Naive thymus-derived CD4-positive, alpha-beta T cell (primary cell): ENCODE data around the gene LMBR1. TPM values are rescaled to one million over a fixed set of nuclear protein-coding genes. Genes with fewer than 3 reads are reported as not detected.

ENCODE experiments used
- ATAC-seq: fragments of 150-1000 bp; cut with Tn5 transposase; 2 replicates; pipeline ENCODE4 v1.10.0; 2021; ENCODE audit warnings: mild to moderate bottlenecking, moderate library complexity
- CTCF ChIA-PET: fragments of 350-600 bp; sonication (Branson Sonifier 250); formaldehyde crosslinking; loops from one replicate; lab custom pipeline; 2021; ENCODE audit warnings: antibody characterized with exemption; lab: Charles Lee
- POLR2A ChIA-PET: fragments of 350-600 bp; sonication (Branson Sonifier 250); formaldehyde crosslinking; loops from one replicate; lab custom pipeline; 2021; ENCODE audit warnings: antibody characterized with exemption, inconsistent platforms; lab: Charles Lee
- DNase-seq, 9 donors: peaks; one replicate each; pipeline versions ENCODE4 v3.0.0 to v3.0.0-alpha.2; 2020 to 2022; ENCODE audit warnings: mixed read lengths in 1 of 9
- H3K27ac ChIP-seq: one replicate; pipeline ENCODE4 v1.7.0; 2013; ENCODE audit warnings: mild to moderate bottlenecking, low read depth, low read length, moderate library complexity
- H3K27me3 ChIP-seq, 2 donors: one replicate each; pipeline ENCODE4 v1.7.0; 2013; ENCODE audit warnings: low read length in 2 of 2, mild to moderate bottlenecking in 2 of 2, moderate library complexity in 2 of 2; ENCODE audit not compliant: control insufficient read depth in 2 of 2, insufficient read depth in 2 of 2
- H3K36me3 ChIP-seq, 3 experiments: 1 replicate in 2 of 3; 2 replicates in 1 of 3; pipeline ENCODE4 v1.7.0; 2013; ENCODE audit warnings: low read length in 3 of 3, mild to moderate bottlenecking in 3 of 3, moderate library complexity in 1 of 3; ENCODE audit not compliant: insufficient read depth in 3 of 3, control insufficient read depth in 2 of 3
- H3K4me1 ChIP-seq, 2 donors: one replicate each; pipeline ENCODE4 v1.7.0; 2013; ENCODE audit warnings: low read length in 2 of 2, mild to moderate bottlenecking in 2 of 2, moderate library complexity in 1 of 2; ENCODE audit not compliant: control insufficient read depth in 2 of 2, insufficient read depth in 2 of 2
- H3K4me3 ChIP-seq: 2 replicates; pipeline ENCODE4 v1.7.0; 2013; ENCODE audit warnings: mild to moderate bottlenecking, low read length
- H3K9me3 ChIP-seq, 3 experiments: 1 replicate in 2 of 3; 2 replicates in 1 of 3; pipeline ENCODE4 v1.7.0; 2013; ENCODE audit warnings: low read length in 3 of 3; ENCODE audit not compliant: control insufficient read depth in 2 of 3
- H3K27ac Mint-ChIP-seq, 9 donors: one replicate each; pipeline ENCODE4 v1.8.0; 2020 to 2022; ENCODE audit warnings: mixed read lengths in 9 of 9, mild to moderate bottlenecking in 8 of 9, moderate library complexity in 5 of 9, inconsistent platforms in 2 of 9
- H3K27me3 Mint-ChIP-seq, 5 donors: one replicate each; pipeline ENCODE4 v1.8.0; 2021 to 2022; ENCODE audit warnings: mixed read lengths in 5 of 5, mild to moderate bottlenecking in 1 of 5
- H3K36me3 Mint-ChIP-seq, 5 donors: one replicate each; pipeline ENCODE4 v1.8.0; 2020 to 2022; ENCODE audit warnings: mixed read lengths in 5 of 5, mild to moderate bottlenecking in 3 of 5, inconsistent platforms in 1 of 5
- H3K4me1 Mint-ChIP-seq, 7 donors: one replicate each; pipeline ENCODE4 v1.8.0; 2020 to 2022; ENCODE audit warnings: mixed read lengths in 7 of 7, mild to moderate bottlenecking in 3 of 7, inconsistent platforms in 1 of 7
- H3K4me3 Mint-ChIP-seq, 10 donors: one replicate each; pipeline ENCODE4 v1.8.0; 2020 to 2022; ENCODE audit warnings: mild to moderate bottlenecking in 10 of 10, mixed read lengths in 10 of 10, moderate library complexity in 6 of 10, inconsistent platforms in 2 of 10
- H3K9me3 Mint-ChIP-seq, 11 donors: one replicate each; pipeline ENCODE4 v1.8.0; 2020 to 2022; ENCODE audit warnings: mixed read lengths in 11 of 11, mild to moderate bottlenecking in 4 of 11, inconsistent platforms in 1 of 11, moderate library complexity in 1 of 11
- intact Hi-C, 2 donors: fragments of 100-400 bp; cut with micrococcal nuclease; formaldehyde crosslinking; loops; one replicate each; pipeline ENCODE4 v1.15.1; 2023
- polyA plus RNA-seq, 2 donors: library from polyadenylated mRNA; unstranded; fragments of 300-500 nt; fragmentation: Illumina TruSeq; gene quantifications; one replicate each; pipeline ENCODE4 v1.2.3, GENCODE V29; 2021
- total RNA-seq, 6 experiments: library from RNA in 5 of 6; stranded (reverse) in 5 of 6; gene quantifications; 1 replicate in 5 of 6; 2 replicates in 1 of 6; pipeline ENCODE4 v1.2.3 and lab custom pipeline; 2021 to 2026

The LMBR1 gene
- total and polyA plus RNA-seq, 7 experiments from 2014 or later, result 34.5 to 101 (median 63.3) TPM

DNA sequence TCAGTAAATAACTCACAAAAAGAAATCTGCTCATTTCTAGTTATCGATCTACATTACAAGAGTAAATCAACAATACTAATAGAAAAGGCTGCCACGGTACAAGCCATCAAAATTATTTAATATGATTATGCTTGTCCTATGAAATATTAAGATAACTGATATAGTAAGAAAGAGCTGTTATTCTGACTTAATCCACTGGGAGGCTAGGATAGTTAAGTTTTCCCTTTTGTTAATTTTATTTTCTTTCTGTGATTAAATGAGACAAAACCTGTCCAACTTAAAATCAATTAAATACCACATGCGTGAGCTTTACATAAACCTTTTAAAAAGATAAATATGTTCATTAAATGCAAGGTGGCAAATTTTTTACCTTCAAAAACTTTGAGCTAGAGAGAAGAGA, 114.8 kb downstream of the LMBR1 start:
- Mint-ChIP-seq H3K9me3 (peaks cover 0 to 14% (median 0%) of the 10 kb centered on the region in 11 donors), H3K27ac (no peak overlapping the region), H3K4me3 (no peak overlapping the region), H3K4me1 (peaks cover 5 to 39% (median 14%) of the 10 kb centered on the region in 7 donors), H3K36me3 (peaks cover 4 to 48% (median 28%) of the 10 kb centered on the region in 5 donors), H3K27me3 (no peaks in the 10 kb centered on the region)
- intact Hi-C loops, result no loop called here
- CTCF ChIA-PET, result no interaction called here
- H3K9me3 ChIP-seq, result no peaks in the 10 kb centered on the region
- no peaks in the 10 kb centered on the region for H3K27me3 ChIP-seq
- DNase-seq (no peak), ATAC-seq (no peak)
- POLR2A ChIA-PET, result no interaction called here
- H3K36me3 ChIP-seq, result no peaks in the 10 kb centered on the region
- H3K4me3 ChIP-seq, result no peak overlapping the region
- no peak overlapping the region for H3K27ac ChIP-seq
- H3K4me1 ChIP-seq, result no peaks in the 10 kb centered on the region

DNA sequence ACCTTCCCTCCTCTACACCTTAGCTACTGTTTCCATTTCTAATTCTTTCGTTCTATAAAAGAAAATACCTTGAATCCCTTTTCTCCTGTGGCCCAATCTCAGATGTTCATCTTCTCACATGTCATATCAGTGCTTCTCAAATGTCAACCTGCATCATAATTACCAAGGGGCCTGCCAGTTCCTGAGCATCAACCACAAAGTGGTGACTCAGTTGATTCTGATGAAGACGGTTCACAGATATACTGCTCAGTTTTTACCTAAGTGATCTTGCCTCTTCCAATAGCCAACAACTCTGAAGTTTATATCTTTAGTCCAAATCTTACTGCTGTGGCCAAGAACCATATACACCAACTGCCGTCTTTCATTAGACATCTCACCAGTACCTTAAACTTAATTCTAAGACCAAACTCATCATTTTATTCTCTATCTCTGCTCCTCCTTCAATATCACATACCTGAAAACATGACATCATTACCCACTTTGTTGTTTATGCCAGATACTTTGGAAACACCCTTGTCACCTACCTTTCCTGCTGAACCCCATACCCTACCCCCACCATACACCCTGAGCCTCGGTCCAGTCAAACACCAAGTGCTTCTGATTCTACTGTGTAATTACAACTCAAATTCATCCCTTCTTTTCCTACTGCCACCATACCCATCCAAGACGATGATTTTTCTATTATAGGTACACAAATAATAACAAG, 115.5 kb downstream of the LMBR1 start:
- Mint-ChIP-seq H3K27me3 (no peaks in the 10 kb centered on the region), H3K9me3 (peaks cover 0 to 14% (median 0%) of the 10 kb centered on the region in 11 donors), H3K4me1 (peaks cover 0 to 39% (median 14%) of the 10 kb centered on the region in 7 donors), H3K27ac (peak overlapping the region in 3 of 9 donors; percentile 14 to 91 (median 17)), H3K4me3 (peak overlapping the region in 1 of 10 donors; percentile 63), H3K36me3 (peaks cover 4 to 43% (median 25%) of the 10 kb centered on the region in 5 donors)
- Histone ChIP-seq H3K4me1 (no peaks in the 10 kb centered on the region), H3K4me3 (no peak overlapping the region), H3K36me3 (no peaks in the 10 kb centered on the region), H3K27me3 (no peaks in the 10 kb centered on the region), H3K9me3 (no peaks in the 10 kb centered on the region), H3K27ac (no peak overlapping the region)
- ChIA-PET CTCF (no interaction called here), POLR2A (no interaction called here)
- peak in 1 of 9 donors; percentile 47 for DNase-seq
- intact Hi-C loops, result loop anchor here in 1 of 2 donors (2.0 kb wide), 2 partner anchors 39 to 137 kb away; partner anchors contain the start of gene RNF32
- ATAC-seq, result no peak

DNA sequence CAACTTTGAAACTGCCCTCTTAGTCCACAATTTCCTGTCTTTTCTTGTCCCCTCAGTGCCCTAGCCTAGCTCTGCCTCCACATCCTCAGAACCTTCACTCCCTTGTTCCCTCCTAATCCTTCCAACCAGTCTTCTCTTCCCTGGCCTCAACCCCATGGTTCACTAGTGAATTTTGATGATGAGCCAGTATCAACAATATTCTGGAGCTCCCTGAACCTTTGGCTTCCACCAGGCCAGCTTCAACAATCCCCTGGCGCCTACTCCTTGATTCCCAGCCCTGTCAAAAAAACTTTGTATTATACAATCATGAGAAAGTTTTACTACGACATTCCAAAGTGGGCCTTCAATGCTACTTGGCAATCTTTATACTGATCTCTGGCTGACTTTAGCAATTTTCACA, 116.5 kb downstream of the LMBR1 start:
- Histone ChIP-seq H3K27ac (no peak overlapping the region), H3K4me1 (no peaks in the 10 kb centered on the region), H3K36me3 (no peaks in the 10 kb centered on the region), H3K4me3 (no peak overlapping the region), H3K27me3 (no peaks in the 10 kb centered on the region), H3K9me3 (no peaks in the 10 kb centered on the region)
- peaks cover 0 to 14% (median 0%) of the 10 kb centered on the region in 11 donors for H3K9me3 Mint-ChIP-seq
- peak overlapping the region in 1 of 9 donors; percentile 11 for H3K27ac Mint-ChIP-seq
- no peaks in the 10 kb centered on the region for H3K27me3 Mint-ChIP-seq
- CTCF ChIA-PET, result no interaction called here
- no peak for DNase-seq
- no peak for ATAC-seq
- peaks cover 4 to 36% (median 22%) of the 10 kb centered on the region in 5 donors for H3K36me3 Mint-ChIP-seq
- POLR2A ChIA-PET, result no interaction called here
- intact Hi-C loops, result loop anchor here in 1 of 2 donors (2.0 kb wide), 2 partner anchors 40 to 136 kb away; partner anchors contain the start of gene RNF32
- H3K4me3 Mint-ChIP-seq, result no peak overlapping the region
- H3K4me1 Mint-ChIP-seq, result peaks cover 3 to 38% (median 10%) of the 10 kb centered on the region in 7 donors

DNA sequence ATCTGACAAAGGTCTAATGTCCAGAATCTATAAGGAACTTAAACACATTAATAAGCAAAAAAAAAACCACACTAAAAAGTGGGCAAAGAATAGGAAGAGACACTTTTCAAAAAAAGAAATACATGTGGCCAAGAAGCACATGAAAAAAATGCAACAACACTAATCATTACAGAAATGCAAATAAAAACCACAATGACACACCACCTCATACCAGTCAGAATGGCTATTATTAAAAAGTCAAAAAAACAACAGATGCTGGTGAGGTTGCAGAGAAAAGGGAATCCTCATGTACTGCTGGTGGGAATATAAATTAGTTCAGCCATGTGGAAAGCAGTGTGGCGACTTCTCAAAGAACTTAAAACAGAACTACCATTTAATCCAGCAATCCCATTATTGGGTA, 119.0 kb downstream of the LMBR1 start:
- H3K36me3 Mint-ChIP-seq, result peaks cover 4 to 48% (median 22%) of the 10 kb centered on the region in 5 donors
- Histone ChIP-seq H3K9me3 (no peaks in the 10 kb centered on the region), H3K36me3 (no peaks in the 10 kb centered on the region), H3K27me3 (no peaks in the 10 kb centered on the region), H3K4me3 (no peak overlapping the region), H3K4me1 (peaks cover 0 to 2% of the 10 kb centered on the region in 2 donors), H3K27ac (no peak overlapping the region)
- peaks cover 9 to 36% (median 21%) of the 10 kb centered on the region in 7 donors for H3K4me1 Mint-ChIP-seq
- H3K27ac Mint-ChIP-seq, result no peak overlapping the region
- peaks cover 0 to 14% (median 0%) of the 10 kb centered on the region in 11 donors for H3K9me3 Mint-ChIP-seq
- no peak overlapping the region for H3K4me3 Mint-ChIP-seq
- no peak for ATAC-seq
- no peak for DNase-seq
- intact Hi-C loops, result no loop called here
- CTCF ChIA-PET, result no interaction called here
- H3K27me3 Mint-ChIP-seq, result no peaks in the 10 kb centered on the region
- POLR2A ChIA-PET, result no interaction called here

DNA sequence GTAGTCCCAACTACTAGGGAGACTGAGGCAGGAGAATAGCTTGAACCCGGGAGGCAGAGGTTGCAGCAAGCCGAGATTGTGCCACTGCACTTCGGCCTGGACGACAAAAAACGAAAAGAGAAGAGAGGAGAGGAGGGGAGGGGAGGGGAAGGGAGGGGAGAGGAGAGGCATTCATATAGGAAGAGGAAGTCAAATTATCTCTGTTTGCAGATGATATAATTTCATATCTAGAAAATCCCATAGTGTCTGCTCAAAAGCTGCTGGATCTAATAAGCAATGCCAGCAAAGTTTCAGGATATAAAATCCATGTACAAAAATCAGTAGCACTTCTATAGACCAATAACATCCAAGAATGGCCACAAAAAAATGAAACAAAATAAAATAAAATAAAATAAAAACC, 120.3 kb downstream of the LMBR1 start:
- Histone ChIP-seq H3K27ac (no peak overlapping the region), H3K36me3 (no peaks in the 10 kb centered on the region), H3K4me3 (no peak overlapping the region), H3K4me1 (peaks cover 0 to 2% of the 10 kb centered on the region in 2 donors), H3K27me3 (no peaks in the 10 kb centered on the region), H3K9me3 (no peaks in the 10 kb centered on the region)
- H3K9me3 Mint-ChIP-seq, result peaks cover 0 to 13% (median 0%) of the 10 kb centered on the region in 11 donors
- ATAC-seq (no peak), DNase-seq (no peak)
- intact Hi-C loops, result no loop called here
- no peaks in the 10 kb centered on the region for H3K27me3 Mint-ChIP-seq
- ChIA-PET CTCF (no interaction called here), POLR2A (no interaction called here)
- H3K36me3 Mint-ChIP-seq, result peaks cover under 1 to 46% (median 22%) of the 10 kb centered on the region in 5 donors
- H3K27ac Mint-ChIP-seq, result peak overlapping the region in 1 of 9 donors; percentile 55
- H3K4me1 Mint-ChIP-seq, result peaks cover 8 to 36% (median 21%) of the 10 kb centered on the region in 7 donors
- H3K4me3 Mint-ChIP-seq, result no peak overlapping the region

DNA sequence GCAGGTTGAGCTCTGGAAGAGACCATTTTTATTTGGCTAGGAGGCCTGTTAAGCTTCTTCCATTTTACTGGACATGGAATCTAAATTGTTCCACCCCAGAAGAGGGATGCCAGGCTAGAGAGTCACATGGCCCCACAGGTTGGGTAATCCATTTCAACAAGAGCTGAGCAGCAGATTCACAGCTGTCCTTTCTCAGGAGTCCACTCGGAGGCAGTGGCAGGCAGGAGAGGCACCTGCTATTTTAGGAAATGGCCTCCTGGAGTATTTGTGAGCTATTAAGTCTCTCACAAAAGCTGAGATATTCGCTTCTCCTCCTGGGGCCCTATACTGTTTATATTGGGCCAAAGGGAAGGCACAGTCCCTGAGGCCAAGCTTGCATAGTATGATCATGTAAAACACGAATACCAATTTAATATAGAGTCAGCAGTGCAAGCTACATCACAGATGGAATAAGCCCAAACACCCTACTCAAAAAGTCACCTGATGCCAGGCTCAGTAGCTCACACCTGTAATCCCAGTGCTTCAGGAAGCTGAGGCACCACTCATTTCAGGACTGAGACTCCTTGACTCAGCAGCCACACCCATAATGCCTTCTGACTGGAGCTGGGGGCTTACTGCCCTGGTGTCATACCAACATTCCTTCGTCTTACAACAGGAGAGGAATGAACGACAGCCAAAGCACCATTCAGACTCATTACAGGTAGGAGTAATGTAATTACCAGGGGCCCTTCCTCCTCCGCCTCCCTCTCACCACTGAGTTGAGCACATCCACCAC, 124.1 kb downstream of the LMBR1 start:
- Histone ChIP-seq H3K4me3 (no peak overlapping the region), H3K27ac (no peak overlapping the region), H3K36me3 (no peaks in the 10 kb centered on the region), H3K9me3 (no peaks in the 10 kb centered on the region), H3K27me3 (no peaks in the 10 kb centered on the region), H3K4me1 (peaks cover 0 to 2% of the 10 kb centered on the region in 2 donors)
- DNase-seq (no peak), ATAC-seq (no peak)
- peaks cover 7 to 31% (median 20%) of the 10 kb centered on the region in 7 donors for H3K4me1 Mint-ChIP-seq
- intact Hi-C loops, result no loop called here
- CTCF ChIA-PET, result no interaction called here
- POLR2A ChIA-PET, result no interaction called here
- no peak overlapping the region for H3K4me3 Mint-ChIP-seq
- H3K27ac Mint-ChIP-seq, result peak overlapping the region in 1 of 9 donors; percentile 43
- peaks cover 0 to 3% (median 0%) of the 10 kb centered on the region in 11 donors for H3K9me3 Mint-ChIP-seq
- H3K36me3 Mint-ChIP-seq, result peaks cover 0 to 42% (median 15%) of the 10 kb centered on the region in 5 donors
- H3K27me3 Mint-ChIP-seq, result no peaks in the 10 kb centered on the region
